Liver (tissue), 3 donors: ENCODE results near the gene FGF12.

ENCODE experiments used
- CTCF ChIP-seq: fragments of 150-350 bp; IDR thresholded peaks from 2 replicates; pipeline ENCODE4 v1.5.1; 2017; ENCODE audit warnings: improper control_type of control experiment, low read depth, low read length; ENCODE audit not compliant: missing input control
- EGR1 ChIP-seq, 2 donors: IDR thresholded peaks; 2 replicates each; pipeline ENCODE4 v1.6.1; 2016 to 2018; ENCODE audit warnings: antibody characterized with exemption in 2 of 2, low read depth in 2 of 2
- RAD21 ChIP-seq, 2 donors: IDR thresholded peaks; 2 replicates each; pipeline ENCODE4 v1.6.1; 2016; ENCODE audit warnings: antibody characterized with exemption in 2 of 2, mild to moderate bottlenecking in 2 of 2
- TAF1 ChIP-seq: conservative IDR thresholded peaks from 2 replicates; pipeline ENCODE4 v1.6.1; 2016; ENCODE audit warnings: antibody characterized with exemption, mild to moderate bottlenecking
- TF ChIP-seq, protein P1 (sequence below): IDR thresholded peaks from 2 replicates; pipeline ENCODE4 v1.6.1; 2016; ENCODE audit warnings: antibody characterized with exemption, mild to moderate bottlenecking
- donor health status: healthy.
- donor health status: healthy.

- TF ChIP-seq CTCF: peak; percentile 99
- TF ChIP-seq TAF1: no peak
- peak; percentile 100 for TF ChIP-seq RAD21 (IDR thresholded peaks at IDR 0.05)
- TF ChIP-seq, protein P1, sequence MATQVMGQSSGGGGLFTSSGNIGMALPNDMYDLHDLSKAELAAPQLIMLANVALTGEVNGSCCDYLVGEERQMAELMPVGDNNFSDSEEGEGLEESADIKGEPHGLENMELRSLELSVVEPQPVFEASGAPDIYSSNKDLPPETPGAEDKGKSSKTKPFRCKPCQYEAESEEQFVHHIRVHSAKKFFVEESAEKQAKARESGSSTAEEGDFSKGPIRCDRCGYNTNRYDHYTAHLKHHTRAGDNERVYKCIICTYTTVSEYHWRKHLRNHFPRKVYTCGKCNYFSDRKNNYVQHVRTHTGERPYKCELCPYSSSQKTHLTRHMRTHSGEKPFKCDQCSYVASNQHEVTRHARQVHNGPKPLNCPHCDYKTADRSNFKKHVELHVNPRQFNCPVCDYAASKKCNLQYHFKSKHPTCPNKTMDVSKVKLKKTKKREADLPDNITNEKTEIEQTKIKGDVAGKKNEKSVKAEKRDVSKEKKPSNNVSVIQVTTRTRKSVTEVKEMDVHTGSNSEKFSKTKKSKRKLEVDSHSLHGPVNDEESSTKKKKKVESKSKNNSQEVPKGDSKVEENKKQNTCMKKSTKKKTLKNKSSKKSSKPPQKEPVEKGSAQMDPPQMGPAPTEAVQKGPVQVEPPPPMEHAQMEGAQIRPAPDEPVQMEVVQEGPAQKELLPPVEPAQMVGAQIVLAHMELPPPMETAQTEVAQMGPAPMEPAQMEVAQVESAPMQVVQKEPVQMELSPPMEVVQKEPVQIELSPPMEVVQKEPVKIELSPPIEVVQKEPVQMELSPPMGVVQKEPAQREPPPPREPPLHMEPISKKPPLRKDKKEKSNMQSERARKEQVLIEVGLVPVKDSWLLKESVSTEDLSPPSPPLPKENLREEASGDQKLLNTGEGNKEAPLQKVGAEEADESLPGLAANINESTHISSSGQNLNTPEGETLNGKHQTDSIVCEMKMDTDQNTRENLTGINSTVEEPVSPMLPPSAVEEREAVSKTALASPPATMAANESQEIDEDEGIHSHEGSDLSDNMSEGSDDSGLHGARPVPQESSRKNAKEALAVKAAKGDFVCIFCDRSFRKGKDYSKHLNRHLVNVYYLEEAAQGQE: no peak
- no peak for TF ChIP-seq EGR1 (IDR thresholded peaks at IDR 0.05; ENCODE audit: low read depth in 2 of 2)
These were observed 283.1 kb downstream of the FGF12 start for GRCh38 chr3:192444096-192444790.
